Stimulated activated effector memory CD8-positive, alpha-beta T cell treated with anti-CD3 and anti-CD28 coated beads, Interleukin-12 subunit alpha, Interleukin-12 subunit beta, amount 100 ng/mL, for 72 hours (primary cell): Measurements from ENCODE around the gene DDX39A.

Experiments used
- ATAC-seq: fragments of 150-1000 bp; cut with Tn5 transposase; 2 replicates; pipeline ENCODE4 v1.10.0; 2021
- DNase-seq, 2 donors: peaks; one replicate each; pipeline ENCODE4 v3.0.0; 2021 to 2022; ENCODE audit warnings: low spot score in 2 of 2
- H3K27ac Mint-ChIP-seq: one replicate; pipeline ENCODE4 v1.8.0; 2022; ENCODE audit warnings: mild to moderate bottlenecking, mixed read lengths
- H3K36me3 Mint-ChIP-seq: one replicate; pipeline ENCODE4 v1.8.0; 2022; ENCODE audit warnings: mild to moderate bottlenecking, mixed read lengths
- H3K4me1 Mint-ChIP-seq: one replicate; pipeline ENCODE4 v1.8.0; 2022; ENCODE audit warnings: mixed read lengths
- H3K4me3 Mint-ChIP-seq: one replicate; pipeline ENCODE4 v1.8.0; 2022; ENCODE audit warnings: mild to moderate bottlenecking, mixed read lengths
- H3K9me3 Mint-ChIP-seq: one replicate; pipeline ENCODE4 v1.8.0; 2022; ENCODE audit warnings: mixed read lengths

Gene DDX39A

GRCh38 chr19:14441041-14441938, 22.1 kb upstream of the DDX39A start:
- peak overlapping the region; percentile 99 for H3K27ac Mint-ChIP-seq
- DNase-seq (no peak), ATAC-seq (no peak)
- H3K4me3 Mint-ChIP-seq, result peak overlapping the region; percentile 98
- H3K4me1 Mint-ChIP-seq, result peaks cover 35% of the 10 kb centered on the region
- H3K9me3 Mint-ChIP-seq, result no peaks in the 10 kb centered on the region
- peaks cover 67% of the 10 kb centered on the region for H3K36me3 Mint-ChIP-seq

GRCh38 chr19:14440049-14440448, 20.9 kb upstream of the DDX39A start:
- peaks cover 39% of the 10 kb centered on the region for H3K4me1 Mint-ChIP-seq
- DNase-seq, result peak; percentile 65 to 85
- peak overlapping the region; percentile 99 for H3K27ac Mint-ChIP-seq
- peak; percentile 95 for ATAC-seq
- no peaks in the 10 kb centered on the region for H3K9me3 Mint-ChIP-seq
- peaks cover 58% of the 10 kb centered on the region for H3K36me3 Mint-ChIP-seq
- H3K4me3 Mint-ChIP-seq, result peak overlapping the region; percentile 98

- Mint-ChIP-seq H3K4me1 (peaks cover 41% of the 10 kb centered on the region), H3K36me3 (peaks cover 49% of the 10 kb centered on the region), H3K27ac (peak overlapping the region; percentile 99), H3K4me3 (peak overlapping the region; percentile 98), H3K9me3 (no peaks in the 10 kb centered on the region)
- no peak for ATAC-seq
- no peak for DNase-seq
Observed at GRCh38 chr19:14439014-14439413, 19.9 kb upstream of the DDX39A start.

GRCh38 chr19:14437578-14438140, 18.5 kb upstream of the DDX39A start:
- peaks cover 39% of the 10 kb centered on the region for H3K4me1 Mint-ChIP-seq
- peak overlapping the region; percentile 68 for H3K27ac Mint-ChIP-seq
- ATAC-seq (no peak), DNase-seq (no peak)
- no peak overlapping the region for H3K4me3 Mint-ChIP-seq
- H3K9me3 Mint-ChIP-seq, result no peaks in the 10 kb centered on the region
- peaks cover 35% of the 10 kb centered on the region for H3K36me3 Mint-ChIP-seq

- ATAC-seq (no peak), DNase-seq (no peak)
- H3K27ac Mint-ChIP-seq, result peak overlapping the region; percentile 89
- peaks cover 52% of the 10 kb centered on the region for H3K4me1 Mint-ChIP-seq
- H3K36me3 Mint-ChIP-seq, result peaks cover 15% of the 10 kb centered on the region
- H3K4me3 Mint-ChIP-seq, result peak overlapping the region; percentile 76
- H3K9me3 Mint-ChIP-seq, result no peaks in the 10 kb centered on the region
Observed at GRCh38 chr19:14435320-14436050, 16.3 kb upstream of the DDX39A start.

GRCh38 chr19:14434543-14435319, 15.6 kb upstream of the DDX39A start:
- Mint-ChIP-seq H3K4me1 (peaks cover 45% of the 10 kb centered on the region), H3K27ac (peak overlapping the region; percentile 89), H3K9me3 (no peaks in the 10 kb centered on the region), H3K4me3 (peak overlapping the region; percentile 76), H3K36me3 (peaks cover 8% of the 10 kb centered on the region)
- ATAC-seq (peak; percentile 91), DNase-seq (no peak)

GRCh38 chr19:14433554-14434501, 14.7 kb upstream of the DDX39A start:
- DNase-seq, result peak in 1 of 2 donors; percentile 66
- Mint-ChIP-seq H3K4me1 (peaks cover 36% of the 10 kb centered on the region), H3K9me3 (no peaks in the 10 kb centered on the region)

GRCh38 chr19:14432791-14433553, 13.8 kb upstream of the DDX39A start, which contains the start of gene PKN1:
TSS of gene PKN1 (plus strand) at chr19:14433306. CDS start at chr19:14433522, 216 bp downstream.
- DNase-seq, result peak; percentile 58 to 83

More at GRCh38 chr19:14433554-14434501, 14.7 kb upstream of the DDX39A start:
- peak; percentile 33 for ATAC-seq
- H3K36me3 Mint-ChIP-seq, result peaks cover 5% of the 10 kb centered on the region
- peak overlapping the region; percentile 89 for H3K27ac Mint-ChIP-seq
- H3K4me3 Mint-ChIP-seq, result peak overlapping the region; percentile 76

GRCh38 chr19:14430712-14431111, 11.6 kb upstream of the DDX39A start:
- Mint-ChIP-seq H3K9me3 (no peaks in the 10 kb centered on the region), H3K27ac (no peak overlapping the region), H3K4me3 (no peak overlapping the region), H3K4me1 (peaks cover 34% of the 10 kb centered on the region), H3K36me3 (peaks cover 5% of the 10 kb centered on the region)
- DNase-seq (no peak), ATAC-seq (no peak)

More at GRCh38 chr19:14432791-14433553, 13.8 kb upstream of the DDX39A start, which contains the start of gene PKN1:
- H3K4me3 Mint-ChIP-seq, result peak within 1 kb of the TSS; percentile 76
- H3K9me3 Mint-ChIP-seq, result no peaks in the 10 kb centered on the region
- peak within 1 kb of the TSS; percentile 89 for H3K27ac Mint-ChIP-seq
- peaks cover 34% of the 10 kb centered on the region for H3K4me1 Mint-ChIP-seq
- H3K36me3 Mint-ChIP-seq, result peaks cover 5% of the 10 kb centered on the region
- ATAC-seq, result peak; percentile 42

GRCh38 chr19:14428882-14429416, 9.8 kb upstream of the DDX39A start:
- H3K27ac Mint-ChIP-seq, result no peak overlapping the region

GRCh38 chr19:14427461-14427860, 8.3 kb upstream of the DDX39A start:
- Mint-ChIP-seq H3K4me3 (no peak overlapping the region), H3K27ac (no peak overlapping the region), H3K4me1 (peaks cover 16% of the 10 kb centered on the region), H3K9me3 (no peaks in the 10 kb centered on the region), H3K36me3 (no peaks in the 10 kb centered on the region)
- ATAC-seq (no peak), DNase-seq (no peak)

More at GRCh38 chr19:14428882-14429416, 9.8 kb upstream of the DDX39A start:
- DNase-seq (no peak), ATAC-seq (no peak)
- peaks cover 19% of the 10 kb centered on the region for H3K4me1 Mint-ChIP-seq
- H3K4me3 Mint-ChIP-seq, result no peak overlapping the region
- H3K9me3 Mint-ChIP-seq, result no peaks in the 10 kb centered on the region
- H3K36me3 Mint-ChIP-seq, result no peaks in the 10 kb centered on the region

GRCh38 chr19:14425696-14426138, 6.6 kb upstream of the DDX39A start:
- Mint-ChIP-seq H3K27ac (no peak overlapping the region), H3K9me3 (no peaks in the 10 kb centered on the region), H3K4me1 (peaks cover 3% of the 10 kb centered on the region), H3K4me3 (no peak overlapping the region), H3K36me3 (peaks cover under 1% of the 10 kb centered on the region)
- DNase-seq (no peak), ATAC-seq (no peak)

- Mint-ChIP-seq H3K36me3 (peaks cover 64% of the 10 kb centered on the region), H3K4me3 (peak overlapping the region; percentile 87), H3K4me1 (peaks cover 39% of the 10 kb centered on the region), H3K27ac (peak overlapping the region; percentile 97), H3K9me3 (no peaks in the 10 kb centered on the region)
- no peak for DNase-seq
- peak; percentile 76 for ATAC-seq
Observed at GRCh38 chr19:14418856-14419105, 360 bp downstream of the DDX39A start.
